ENCODE measurements around the gene VWA3B.
"Not testable (repeated sequence)": the region's sequence is repeated elsewhere in the genome, so short reads cannot be mapped to it uniquely, and the experiment has no call there.

VWA3B gene

GRCh38 chr2:98247383-98247782 lies 160.4 kb downstream of the VWA3B start:
- no peak for DNase-seq (ENCODE audit: low read depth)

DNA sequence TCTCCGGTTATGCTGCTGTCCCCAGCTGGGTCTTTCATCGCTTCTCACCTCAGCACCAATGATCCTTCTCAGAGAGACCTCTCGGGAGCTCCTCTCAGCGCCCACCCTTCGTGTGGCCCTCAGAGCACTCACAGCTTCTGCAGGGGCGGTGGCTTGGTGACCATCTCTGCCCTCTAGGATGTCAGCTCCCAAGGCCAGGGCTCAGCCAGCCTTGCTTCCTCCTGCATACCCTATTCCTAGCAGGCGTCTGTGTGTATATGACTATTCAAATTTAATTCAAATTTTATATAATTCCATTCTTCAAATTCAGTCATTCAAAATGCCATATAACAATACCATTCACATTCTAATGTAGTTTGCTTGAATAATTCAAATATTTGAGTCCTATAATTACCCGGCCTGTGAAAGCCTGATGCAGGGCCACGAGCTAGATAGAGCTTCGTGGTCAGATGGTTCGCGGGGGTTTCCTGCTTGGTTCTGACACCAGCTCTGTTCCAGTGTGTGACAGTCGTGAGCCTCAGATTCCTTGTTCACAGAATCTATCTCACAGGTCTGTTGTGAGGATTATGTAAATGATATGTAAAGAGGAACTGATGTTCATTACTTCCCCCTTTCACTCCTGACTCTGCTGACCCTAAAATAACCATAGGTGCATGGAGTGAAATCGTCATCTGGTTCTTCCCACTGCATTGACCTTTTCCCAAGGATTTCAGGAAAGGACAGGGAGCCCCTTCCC lies 165.2 kb downstream of the VWA3B start:
- DNase-seq (ENCODE audit: low read depth): no peak

GRCh38 chr2:98253461-98254070 lies 166.6 kb downstream of the VWA3B start:
- DNase-seq (ENCODE audit: low read depth): no peak

DNA sequence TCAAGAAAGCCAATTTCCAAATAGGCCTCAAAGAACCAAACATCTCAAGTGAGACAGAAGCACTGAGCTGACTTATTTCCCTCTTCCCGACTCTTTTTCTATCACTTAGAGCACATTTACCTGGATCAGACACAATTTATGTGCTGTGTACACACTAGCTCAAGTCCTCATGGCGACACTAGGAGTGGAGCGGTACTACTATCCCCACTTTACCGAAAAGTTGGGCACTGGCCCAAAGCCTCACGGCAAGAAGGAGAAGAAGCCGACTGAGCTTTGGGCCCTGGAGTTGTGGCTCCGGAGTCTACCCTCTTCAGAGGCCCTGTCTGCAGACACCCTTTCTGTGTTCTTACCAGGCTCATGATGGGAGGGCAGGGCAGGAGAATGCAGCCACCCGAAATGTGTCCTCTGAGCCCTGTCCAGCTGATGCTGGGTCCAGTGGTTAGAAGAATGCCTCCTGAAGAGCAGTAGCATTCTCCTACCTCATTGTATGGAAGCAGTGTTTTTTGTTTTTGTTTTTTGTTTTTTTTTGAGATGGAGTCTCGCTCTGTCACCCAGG lies 167.6 kb downstream of the VWA3B start:
- DNase-seq (ENCODE audit: low read depth): no peak

DNA sequence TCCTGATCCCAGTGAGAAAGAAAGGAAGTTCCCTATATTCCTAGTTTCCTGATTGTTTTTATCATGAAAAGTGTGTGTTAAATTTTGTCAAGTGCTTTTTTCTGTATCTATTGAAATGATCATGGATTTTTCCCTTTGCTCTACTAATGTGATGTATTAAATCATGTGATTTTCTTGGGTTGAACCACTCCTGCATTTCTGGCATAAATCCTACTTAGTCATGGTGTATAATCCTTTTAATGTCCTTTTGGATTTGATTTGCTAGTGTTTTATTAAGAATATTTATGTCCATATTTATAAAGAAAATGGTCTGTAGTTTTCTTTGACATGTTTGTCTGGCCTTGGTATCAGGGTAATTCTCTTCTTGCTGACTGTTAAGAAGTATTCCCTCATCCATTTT lies 171.9 kb downstream of the VWA3B start:
- no peak for DNase-seq (ENCODE audit: low read depth)

- no peak for DNase-seq (ENCODE audit: low read depth)
These were observed 176.4 kb downstream of the VWA3B start for GRCh38 chr2:98263362-98263761.

- DNase-seq (ENCODE audit: low read depth): not testable (repeated sequence)
These were observed 181.3 kb downstream of the VWA3B start for GRCh38 chr2:98268225-98268624.

GRCh38 chr2:98269274-98269673 lies 182.3 kb downstream of the VWA3B start:
- no peak for DNase-seq (ENCODE audit: low read depth)

- DNase-seq (ENCODE audit: low read depth): no peak
These were observed 182.9 kb downstream of the VWA3B start for GRCh38 chr2:98269830-98270229.

GRCh38 chr2:98277162-98277859 lies 190.3 kb downstream of the VWA3B start:
- no peak for DNase-seq (ENCODE audit: low read depth)

DNA sequence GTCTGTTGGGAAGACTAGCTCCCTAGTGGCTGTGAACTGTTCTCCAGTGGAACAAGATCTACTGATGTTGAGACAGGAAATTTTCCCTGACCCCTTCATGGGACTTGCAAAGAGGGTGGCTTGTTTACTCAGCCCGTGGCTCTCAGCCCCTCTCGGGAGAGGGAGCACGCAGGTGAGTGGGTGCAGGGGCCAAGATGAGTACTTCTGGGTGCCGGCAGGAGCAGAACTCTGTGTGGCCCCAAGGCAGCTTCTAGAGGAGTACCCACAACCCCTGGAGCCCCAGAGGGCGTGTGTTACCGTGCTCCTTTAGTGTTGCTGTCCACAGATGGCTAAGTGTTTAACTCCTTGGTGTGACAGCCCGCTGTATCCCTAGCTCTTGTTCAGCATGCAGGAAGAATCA lies 191.1 kb downstream of the VWA3B start:
- DNase-seq (ENCODE audit: low read depth): no peak

DNA sequence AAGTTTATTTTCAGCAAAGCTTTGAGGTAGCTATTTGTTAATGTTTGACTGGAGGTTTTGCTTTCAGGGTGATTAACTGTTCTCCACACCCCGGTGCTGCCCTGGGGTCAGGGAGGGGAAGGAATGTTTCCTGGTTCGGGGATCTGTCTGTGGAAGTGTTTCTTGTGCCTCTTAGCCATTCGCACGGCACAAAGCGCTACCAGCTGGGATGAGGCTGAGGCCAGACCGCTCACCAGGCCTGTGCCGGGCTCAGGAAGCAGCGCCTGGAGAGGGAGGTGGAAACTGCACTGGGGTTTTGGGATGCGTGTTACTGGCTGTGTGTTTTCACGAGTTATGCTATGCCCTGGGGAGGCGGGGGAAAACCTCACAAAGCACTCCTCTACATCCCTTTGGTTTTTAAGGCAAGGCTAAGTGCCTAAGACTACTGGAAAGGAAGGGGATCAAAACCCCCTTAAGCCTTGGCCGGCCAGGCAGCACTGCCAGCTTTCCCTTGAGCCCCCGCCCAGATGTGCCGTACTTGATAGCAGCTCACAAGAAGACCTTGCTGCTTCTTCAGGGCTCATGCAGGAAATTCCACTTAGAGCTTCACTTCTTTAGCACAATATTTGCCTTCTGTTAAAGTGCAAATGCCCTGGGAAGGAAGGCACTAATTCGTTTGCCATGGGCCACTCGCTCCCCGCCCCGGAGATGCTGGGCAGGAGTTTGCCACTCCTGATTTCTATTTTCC lies 193.6 kb downstream of the VWA3B start:
- no peak for DNase-seq (ENCODE audit: low read depth)

GRCh38 chr2:98281607-98282006 lies 194.6 kb downstream of the VWA3B start:
- no peak for DNase-seq (ENCODE audit: low read depth)

DNA sequence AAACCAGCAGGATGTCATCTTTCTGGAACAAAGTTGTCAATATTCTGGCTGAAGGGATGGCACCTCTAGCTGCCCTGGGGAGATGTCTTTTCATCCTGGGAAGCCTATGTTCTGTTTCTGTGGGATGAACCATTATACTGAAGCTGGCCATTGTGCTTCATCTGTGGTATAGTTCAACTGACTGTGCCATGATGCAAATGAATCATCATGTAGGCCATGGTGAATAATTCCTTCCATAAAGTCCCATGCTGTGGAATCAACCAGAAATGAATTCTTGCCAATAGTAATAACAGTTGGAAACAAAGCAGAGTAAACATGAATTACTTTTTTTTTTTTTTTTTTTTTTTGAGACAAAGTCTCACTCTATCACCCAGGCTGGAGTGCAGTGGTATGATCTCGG lies 195.1 kb downstream of the VWA3B start:
- no peak for DNase-seq (ENCODE audit: low read depth)

- no peak for DNase-seq (ENCODE audit: low read depth)
These were observed 206.1 kb downstream of the VWA3B start for GRCh38 chr2:98293030-98293429.

DNA sequence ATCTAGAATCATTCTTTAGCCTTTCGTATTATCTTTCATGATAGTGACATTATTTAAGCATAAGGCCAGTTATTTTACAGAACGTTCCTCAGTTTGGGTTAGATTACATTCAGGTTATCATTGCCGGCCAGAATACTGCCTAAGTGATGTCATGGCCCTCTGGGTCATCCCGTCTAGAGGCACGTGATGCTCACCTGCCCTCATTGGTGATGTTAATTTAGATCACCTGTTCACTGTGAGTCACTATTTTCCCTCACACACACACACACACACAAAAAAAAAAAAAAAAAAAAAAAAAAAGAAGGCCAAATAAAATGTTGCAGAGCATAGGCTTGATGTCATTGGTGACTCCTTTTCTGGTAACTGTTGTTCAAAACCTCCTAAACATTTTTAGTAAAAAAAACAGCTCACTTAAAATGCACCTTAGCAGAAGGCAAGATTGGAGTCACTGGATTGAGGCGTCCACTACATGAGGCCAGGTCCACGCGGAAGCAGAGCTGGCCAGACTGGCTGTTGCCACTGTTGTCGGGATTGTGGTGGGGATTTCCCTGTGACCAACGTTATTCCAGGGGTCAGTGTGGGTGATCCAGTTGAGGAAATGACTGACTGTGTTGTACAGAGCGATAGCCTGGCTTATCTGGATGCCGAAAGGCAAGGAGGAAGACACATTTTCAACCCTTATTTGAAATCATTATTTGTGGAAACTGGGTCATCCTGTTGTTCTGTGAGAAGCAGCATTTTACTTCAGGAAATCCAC lies 207.1 kb downstream of the VWA3B start:
- DNase-seq (ENCODE audit: low read depth): no peak

- no peak for DNase-seq (ENCODE audit: low read depth)
These were observed 207.7 kb downstream of the VWA3B start for GRCh38 chr2:98294711-98295110.

DNA sequence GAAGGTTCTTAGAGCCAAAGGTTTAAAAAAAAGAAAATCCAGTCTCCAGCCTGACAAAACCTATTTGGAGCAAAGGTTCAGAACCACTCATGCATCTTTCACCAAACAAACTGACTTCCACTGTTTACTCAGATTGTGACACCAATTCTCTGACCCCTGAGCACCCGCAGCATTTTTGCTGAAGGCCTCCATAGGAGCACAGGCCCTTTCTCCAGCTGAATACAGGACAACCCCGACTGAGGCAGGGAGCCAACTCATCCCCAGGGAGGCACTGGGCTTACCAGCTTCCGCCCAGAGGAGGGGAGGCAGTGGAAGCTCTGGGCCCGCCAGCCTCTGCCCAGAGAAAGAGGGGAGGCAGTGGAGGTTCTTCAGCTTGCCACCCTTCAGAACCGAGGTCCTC lies 208.3 kb downstream of the VWA3B start:
- no peak for DNase-seq (ENCODE audit: low read depth)

GRCh38 chr2:98295721-98296414 lies 208.9 kb downstream of the VWA3B start:
- DNase-seq (ENCODE audit: low read depth): no peak

GRCh38 chr2:98296440-98296839 lies 209.5 kb downstream of the VWA3B start:
- no peak for DNase-seq (ENCODE audit: low read depth)
